Upper lobe of left lung (tissue), 4 donors: ENCODE measurements around the gene ARF3.

Experiments used
- EP300 ChIP-seq, 4 donors: sonication (generic); formaldehyde crosslinking; IDR thresholded peaks; one replicate each; pipeline ENCODE4 v1.5.1; 2017; ENCODE audit warnings: antibody characterized with exemption in 4 of 4, control low read depth in 2 of 4
- POLR2AphosphoS5 ChIP-seq, 2 donors: sonication (generic); formaldehyde crosslinking; IDR thresholded peaks; one replicate each; pipeline ENCODE4 v1.5.1; 2017; ENCODE audit warnings: antibody characterized with exemption in 2 of 2
- TF ChIP-seq, protein P1 (sequence below), 6 experiments: fragments of 450-650 bp in 4 of 6; fragments of 200-600 bp in 2 of 6; sonication (generic) in 2 of 6; IDR thresholded peaks; one replicate each; pipeline ENCODE4 v1.5.1; 2016 to 2019; ENCODE audit warnings: antibody characterized with exemption in 6 of 6

DNA sequence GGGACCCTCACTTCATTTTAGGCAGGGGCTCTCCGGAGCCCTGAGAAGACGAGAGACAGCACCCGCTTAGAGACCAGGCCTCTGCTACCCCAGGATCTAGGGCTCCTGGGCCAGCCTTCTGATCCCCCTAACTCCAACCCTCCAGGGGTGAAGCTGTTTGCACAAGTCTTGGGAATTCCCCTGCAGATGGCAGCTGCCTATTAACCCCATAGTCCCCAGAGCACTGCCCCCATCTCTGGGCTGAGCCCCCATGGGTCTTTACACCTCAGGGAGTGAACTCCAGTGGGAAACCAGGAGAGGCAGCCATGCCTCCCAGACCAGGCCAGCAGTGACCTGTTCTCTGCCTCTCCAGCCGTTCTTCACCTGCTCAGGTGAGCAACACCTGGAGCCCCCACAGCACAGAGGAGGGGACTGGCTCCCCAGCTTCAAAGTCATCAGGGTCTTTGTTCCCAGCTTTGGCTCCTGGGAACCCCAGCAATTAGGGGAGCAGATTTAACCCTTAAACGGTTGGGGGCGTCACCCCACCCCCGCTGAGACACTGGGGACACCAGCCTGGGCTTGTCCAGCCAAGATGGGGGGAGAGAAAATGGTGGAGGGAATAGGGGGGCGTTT, 12.0 kb upstream of the ARF3 start:
- no peak for TF ChIP-seq POLR2AphosphoS5 (IDR thresholded peaks at IDR 0.05)
- TF ChIP-seq, protein P1, sequence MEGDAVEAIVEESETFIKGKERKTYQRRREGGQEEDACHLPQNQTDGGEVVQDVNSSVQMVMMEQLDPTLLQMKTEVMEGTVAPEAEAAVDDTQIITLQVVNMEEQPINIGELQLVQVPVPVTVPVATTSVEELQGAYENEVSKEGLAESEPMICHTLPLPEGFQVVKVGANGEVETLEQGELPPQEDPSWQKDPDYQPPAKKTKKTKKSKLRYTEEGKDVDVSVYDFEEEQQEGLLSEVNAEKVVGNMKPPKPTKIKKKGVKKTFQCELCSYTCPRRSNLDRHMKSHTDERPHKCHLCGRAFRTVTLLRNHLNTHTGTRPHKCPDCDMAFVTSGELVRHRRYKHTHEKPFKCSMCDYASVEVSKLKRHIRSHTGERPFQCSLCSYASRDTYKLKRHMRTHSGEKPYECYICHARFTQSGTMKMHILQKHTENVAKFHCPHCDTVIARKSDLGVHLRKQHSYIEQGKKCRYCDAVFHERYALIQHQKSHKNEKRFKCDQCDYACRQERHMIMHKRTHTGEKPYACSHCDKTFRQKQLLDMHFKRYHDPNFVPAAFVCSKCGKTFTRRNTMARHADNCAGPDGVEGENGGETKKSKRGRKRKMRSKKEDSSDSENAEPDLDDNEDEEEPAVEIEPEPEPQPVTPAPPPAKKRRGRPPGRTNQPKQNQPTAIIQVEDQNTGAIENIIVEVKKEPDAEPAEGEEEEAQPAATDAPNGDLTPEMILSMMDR (IDR thresholded peaks at IDR 0.05): no peak
- no peak for TF ChIP-seq EP300 (IDR thresholded peaks at IDR 0.05)
